ENCODE results near the gene RFXANK. TPM values are rescaled to one million over a fixed set of nuclear protein-coding genes. Genes with fewer than 3 reads are reported as not detected.

RFXANK gene
- total and polyA plus RNA-seq, 2 experiments from 2014 or later = 44.7 to 88.3 TPM

DNA sequence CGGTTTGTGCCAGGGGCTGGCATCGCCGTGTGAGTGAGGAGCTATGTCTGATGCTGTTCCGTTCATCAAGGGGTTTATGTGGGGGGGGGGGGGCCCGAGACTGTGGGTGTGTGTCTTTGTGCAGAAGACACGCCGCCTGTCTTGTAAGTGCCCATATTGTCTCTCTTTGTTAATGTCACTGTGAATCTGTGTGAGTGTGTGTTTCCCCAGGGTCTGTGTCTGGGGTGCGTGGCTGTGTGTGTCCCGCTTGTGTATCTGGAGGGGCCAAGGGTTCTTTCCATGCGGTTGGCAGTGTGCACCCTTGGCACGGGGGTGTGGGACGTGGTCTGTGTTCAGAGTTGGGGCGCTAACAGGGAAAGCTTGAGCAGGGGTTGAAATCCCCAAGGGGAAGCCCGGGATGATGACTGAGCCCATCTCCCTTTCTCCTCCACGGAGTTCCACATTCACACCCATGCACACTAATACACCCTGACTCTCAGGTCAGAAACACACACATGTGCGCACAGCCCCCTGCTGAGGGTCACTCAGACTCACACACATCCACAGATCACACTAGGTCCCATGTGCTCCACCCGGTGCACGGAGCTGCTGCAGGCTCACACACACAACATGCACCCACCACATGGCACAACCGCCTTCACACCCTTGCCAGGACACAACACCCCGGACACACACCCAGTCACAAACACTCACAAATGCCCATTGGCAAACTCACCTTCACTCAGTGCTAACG is 21.5 kb downstream of the RFXANK start:
- 68% methylated on average over 21 of the region's 21 CpGs for WGBS (ENCODE audit: low lambda C conversion rate, missing lambda C conversion rate)
- peaks cover 45% of the 10 kb centered on the region for H3K27me3 ChIP-seq

GRCh38 chr19:19214159-19214490 is 22.1 kb downstream of the RFXANK start:
- Histone ChIP-seq H3K4me3 (no peak overlapping the region), H3K9me2 (replicated peaks; ENCODE audit: insufficient read depth) (no peaks in the 10 kb centered on the region), H2AFZ (no peak overlapping the region), H3K27me3 (peaks cover 45% of the 10 kb centered on the region), H3K79me2 (no peaks in the 10 kb centered on the region), H3K36me3 (replicated peaks; ENCODE audit: insufficient read depth, low read depth) (no peaks in the 10 kb centered on the region), H3K4me2 (no peak overlapping the region), H3K27ac (no peak overlapping the region), H4K20me1 (ENCODE audit: insufficient read depth, poor library complexity, severe bottlenecking) (no peaks in the 10 kb centered on the region), H3K9me3 (ENCODE audit: low read depth) (no peaks in the 10 kb centered on the region), H3K4me1 (ENCODE audit: insufficient read depth) (no peaks in the 10 kb centered on the region)
- no peak for DNase-seq (ENCODE audit: low spot score)
- no peak for TF ChIP-seq EZH2 (IDR thresholded peaks at IDR 0.05; ENCODE audit: borderline replicate concordance)
- TF ChIP-seq EZH2phosphoT487 (IDR thresholded peaks at IDR 0.05; ENCODE audit: low read depth, severe bottlenecking, unreplicated experiment) = no peak
- 11% methylated on average over 5 of the region's 5 CpGs for WGBS (ENCODE audit: low lambda C conversion rate, missing lambda C conversion rate)

More for the DNA sequence above, 21.5 kb downstream of the RFXANK start:
- no peak for TF ChIP-seq EZH2 (IDR thresholded peaks at IDR 0.05; ENCODE audit: borderline replicate concordance)
- TF ChIP-seq, protein P1, sequence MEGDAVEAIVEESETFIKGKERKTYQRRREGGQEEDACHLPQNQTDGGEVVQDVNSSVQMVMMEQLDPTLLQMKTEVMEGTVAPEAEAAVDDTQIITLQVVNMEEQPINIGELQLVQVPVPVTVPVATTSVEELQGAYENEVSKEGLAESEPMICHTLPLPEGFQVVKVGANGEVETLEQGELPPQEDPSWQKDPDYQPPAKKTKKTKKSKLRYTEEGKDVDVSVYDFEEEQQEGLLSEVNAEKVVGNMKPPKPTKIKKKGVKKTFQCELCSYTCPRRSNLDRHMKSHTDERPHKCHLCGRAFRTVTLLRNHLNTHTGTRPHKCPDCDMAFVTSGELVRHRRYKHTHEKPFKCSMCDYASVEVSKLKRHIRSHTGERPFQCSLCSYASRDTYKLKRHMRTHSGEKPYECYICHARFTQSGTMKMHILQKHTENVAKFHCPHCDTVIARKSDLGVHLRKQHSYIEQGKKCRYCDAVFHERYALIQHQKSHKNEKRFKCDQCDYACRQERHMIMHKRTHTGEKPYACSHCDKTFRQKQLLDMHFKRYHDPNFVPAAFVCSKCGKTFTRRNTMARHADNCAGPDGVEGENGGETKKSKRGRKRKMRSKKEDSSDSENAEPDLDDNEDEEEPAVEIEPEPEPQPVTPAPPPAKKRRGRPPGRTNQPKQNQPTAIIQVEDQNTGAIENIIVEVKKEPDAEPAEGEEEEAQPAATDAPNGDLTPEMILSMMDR (IDR thresholded peaks at IDR 0.05; ENCODE audit: poor library complexity) = no peak
- TF ChIP-seq EZH2phosphoT487 (IDR thresholded peaks at IDR 0.05; ENCODE audit: low read depth, severe bottlenecking, unreplicated experiment) = no peak
- H4K20me1 ChIP-seq (ENCODE audit: insufficient read depth, poor library complexity, severe bottlenecking) = no peaks in the 10 kb centered on the region
- H3K4me1 ChIP-seq (ENCODE audit: insufficient read depth) = no peaks in the 10 kb centered on the region
- no peak overlapping the region for H2AFZ ChIP-seq
- no peak overlapping the region for H3K27ac ChIP-seq
- no peak for DNase-seq (ENCODE audit: low spot score)
- H3K4me3 ChIP-seq = no peak overlapping the region
- no peaks in the 10 kb centered on the region for H3K9me3 ChIP-seq (ENCODE audit: low read depth)
- H3K36me3 ChIP-seq (replicated peaks; ENCODE audit: insufficient read depth, low read depth) = no peaks in the 10 kb centered on the region
- no peak overlapping the region for H3K4me2 ChIP-seq
- no peaks in the 10 kb centered on the region for H3K9me2 ChIP-seq (replicated peaks; ENCODE audit: insufficient read depth)
- H3K79me2 ChIP-seq = no peaks in the 10 kb centered on the region

- whole genome bisulfite sequencing (ENCODE audit: low lambda C conversion rate, missing lambda C conversion rate) = 2% methylated on average over 8 of the region's 8 CpGs
- peak; percentile 80 for DNase-seq (ENCODE audit: low spot score)
- Histone ChIP-seq H3K4me3 (no peak overlapping the region), H2AFZ (no peak overlapping the region), H3K9me2 (replicated peaks; ENCODE audit: insufficient read depth) (no peaks in the 10 kb centered on the region), H3K4me1 (ENCODE audit: insufficient read depth) (no peaks in the 10 kb centered on the region), H3K4me2 (no peak overlapping the region), H3K27ac (no peak overlapping the region), H4K20me1 (ENCODE audit: insufficient read depth, poor library complexity, severe bottlenecking) (no peaks in the 10 kb centered on the region), H3K79me2 (no peaks in the 10 kb centered on the region), H3K27me3 (peaks cover 42% of the 10 kb centered on the region), H3K36me3 (replicated peaks; ENCODE audit: insufficient read depth, low read depth) (no peaks in the 10 kb centered on the region), H3K9me3 (ENCODE audit: low read depth) (no peaks in the 10 kb centered on the region)
- TF ChIP-seq, protein P1 (IDR thresholded peaks at IDR 0.05; ENCODE audit: poor library complexity) = no peak
- TF ChIP-seq EZH2phosphoT487 (IDR thresholded peaks at IDR 0.05; ENCODE audit: low read depth, severe bottlenecking, unreplicated experiment) (no peak), EZH2 (IDR thresholded peaks at IDR 0.05; ENCODE audit: borderline replicate concordance) (no peak)
Observed at GRCh38 chr19:19214892-19215291, 22.8 kb downstream of the RFXANK start.

DNA sequence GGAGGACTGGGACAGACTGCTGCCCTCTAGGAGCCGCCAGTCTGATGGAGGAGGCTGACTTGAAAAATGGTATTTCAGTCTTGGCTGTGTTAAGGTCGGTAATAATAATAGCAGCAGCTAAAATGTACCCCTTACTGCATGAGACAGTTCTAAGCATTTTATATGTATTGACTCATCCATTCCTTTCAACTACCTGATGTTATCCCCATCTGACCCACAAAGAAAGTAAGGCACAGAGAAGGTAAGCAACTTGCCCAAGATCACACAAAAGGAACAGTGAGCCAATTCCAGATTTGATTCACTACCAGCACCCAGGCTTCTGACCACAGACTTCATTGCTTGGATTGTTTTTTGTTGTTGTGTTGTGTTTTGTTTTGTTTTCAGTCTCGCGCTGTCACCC is 23.7 kb downstream of the RFXANK start:
- peaks cover 37% of the 10 kb centered on the region for H3K27me3 ChIP-seq

More for the DNA sequence above, 23.7 kb downstream of the RFXANK start:
- no peaks in the 10 kb centered on the region for H3K9me2 ChIP-seq (replicated peaks; ENCODE audit: insufficient read depth)
- H4K20me1 ChIP-seq (ENCODE audit: insufficient read depth, poor library complexity, severe bottlenecking) = no peaks in the 10 kb centered on the region
- H3K79me2 ChIP-seq = no peaks in the 10 kb centered on the region
- no peak overlapping the region for H3K4me3 ChIP-seq
- no peak for DNase-seq (ENCODE audit: low spot score)
- no peak overlapping the region for H3K27ac ChIP-seq
- TF ChIP-seq, protein P1 (IDR thresholded peaks at IDR 0.05; ENCODE audit: poor library complexity) = no peak
- TF ChIP-seq EZH2 (IDR thresholded peaks at IDR 0.05; ENCODE audit: borderline replicate concordance) (no peak), EZH2phosphoT487 (IDR thresholded peaks at IDR 0.05; ENCODE audit: low read depth, severe bottlenecking, unreplicated experiment) (no peak)
- no peaks in the 10 kb centered on the region for H3K36me3 ChIP-seq (replicated peaks; ENCODE audit: insufficient read depth, low read depth)
- H3K9me3 ChIP-seq (ENCODE audit: low read depth) = no peaks in the 10 kb centered on the region
- H3K4me2 ChIP-seq = no peak overlapping the region
- WGBS (ENCODE audit: low lambda C conversion rate, missing lambda C conversion rate) = 72% methylated on average over 4 of the region's 4 CpGs
- H2AFZ ChIP-seq = no peak overlapping the region
- no peaks in the 10 kb centered on the region for H3K4me1 ChIP-seq (ENCODE audit: insufficient read depth)
